SK-N-SH (cell line): ENCODE measurements around the gene EPHA6. TPM values are rescaled to one million over a fixed set of nuclear protein-coding genes. Genes with fewer than 3 reads are reported as not detected.

ENCODE experiments used
- CTCF ChIA-PET: fragments of 300-600, 350-600 bp; formaldehyde crosslinking; extraction: SDS; loops from one replicate; lab custom pipeline; 2021; lab: Yijun Ruan, JAX
- POLR2A ChIA-PET: fragments of 350-600 bp; sonication (Branson Sonifier 250); formaldehyde crosslinking; extraction: SDS; loops from one replicate; lab custom pipeline; 2020; ENCODE audit warnings: antibody characterized with exemption, inconsistent platforms; lab: Yijun Ruan, JAX
- DNase-seq: peaks from one replicate; pipeline ENCODE4 v3.0.0; 2012
- H2AFZ ChIP-seq: fragments of 200-600 bp; sonication (generic); 2 replicates; pipeline ENCODE4 v1.8.1; 2016; ENCODE audit warnings: antibody characterized with exemption, mild to moderate bottlenecking, low read depth
- H3F3A ChIP-seq: fragments of 200-600 bp; sonication (generic); replicated peaks from 2 replicates; pipeline ENCODE3; 2016; ENCODE audit warnings: antibody characterized with exemption, mild to moderate bottlenecking; ENCODE audit not compliant: insufficient read depth
- H3K27ac ChIP-seq, 2 experiments: fragments of 200-500 bp in 1 of 2; fragments of 200-600 bp in 1 of 2; sonication (Bioruptor generic) in 1 of 2; sonication (generic), shearing (Covaris generic) in 1 of 2; 2 replicates each; pipeline versions ENCODE4 v1.5.1 to v1.6.1; 2014 to 2016; ENCODE audit warnings: low read depth in 2 of 2, inconsistent platforms in 1 of 2, low read length in 1 of 2, mild to moderate bottlenecking in 1 of 2, mixed read lengths in 1 of 2
- H3K27me3 ChIP-seq: fragments of 200-600 bp; sonication (generic), shearing (Covaris generic); 2 replicates; pipeline ENCODE4 v1.6.1; 2016; ENCODE audit warnings: mixed run types; ENCODE audit not compliant: insufficient read depth
- H3K36me3 ChIP-seq, 2 experiments: fragments of 200-500 bp in 1 of 2; fragments of 200-600 bp in 1 of 2; sonication (Bioruptor generic) in 1 of 2; sonication (generic) in 1 of 2; replicated peaks in 1 of 2; 2 replicates each; pipeline versions ENCODE3 to v1.5.1; 2014 to 2016; ENCODE audit warnings: low read length in 1 of 2, mild to moderate bottlenecking in 1 of 2; ENCODE audit not compliant: insufficient read depth in 2 of 2, control insufficient read depth in 1 of 2
- H3K4me1 ChIP-seq, 2 experiments: fragments of 200-500 bp in 1 of 2; fragments of 200-600 bp in 1 of 2; sonication (Bioruptor generic) in 1 of 2; sonication (generic), shearing (Covaris generic) in 1 of 2; 2 replicates each; pipeline versions ENCODE4 v1.5.1 to v1.6.1; 2014 to 2016; ENCODE audit warnings: low read depth in 1 of 2, low read length in 1 of 2, mixed run types in 1 of 2; ENCODE audit not compliant: insufficient read depth in 2 of 2, control insufficient read depth in 1 of 2
- H3K4me2 ChIP-seq: fragments of 200-600 bp; sonication (generic), shearing (Covaris generic); 2 replicates; pipeline ENCODE4 v1.6.1; 2017; ENCODE audit warnings: mixed run types
- H3K4me3 ChIP-seq, 2 experiments: fragments of 200-500 bp in 1 of 2; fragments of 200-600 bp in 1 of 2; sonication (Bioruptor generic) in 1 of 2; sonication (generic), shearing (Covaris generic) in 1 of 2; 2 replicates each; pipeline versions ENCODE4 v1.5.1 to v1.8.1; 2014 to 2016; ENCODE audit warnings: low read depth in 2 of 2, inconsistent platforms in 1 of 2, low read length in 1 of 2, mild to moderate bottlenecking in 1 of 2, mixed read lengths in 1 of 2, moderate library complexity in 1 of 2
- H3K79me2 ChIP-seq: fragments of 200-600 bp; sonication (generic); 2 replicates; pipeline ENCODE4 v1.8.1; 2017; ENCODE audit warnings: mild to moderate bottlenecking; ENCODE audit not compliant: insufficient read depth
- H3K9ac ChIP-seq: fragments of 200-600 bp; sonication (generic); 2 replicates; pipeline ENCODE4 v1.6.1; 2017; ENCODE audit warnings: mixed run types
- H3K9me2 ChIP-seq: fragments of 200-600 bp; sonication (generic); 2 replicates; pipeline ENCODE4 v1.6.1; 2017; ENCODE audit warnings: mixed run types
- H3K9me3 ChIP-seq: fragments of 200-600 bp; sonication (generic); 2 replicates; pipeline ENCODE4 v1.6.1; 2017; ENCODE audit warnings: mixed run types, mild to moderate bottlenecking, moderate library complexity
- H4K20me1 ChIP-seq: fragments of 200-600 bp; sonication (generic); 2 replicates; pipeline ENCODE4 v1.6.1; 2017; ENCODE audit warnings: mild to moderate bottlenecking, mixed run types; ENCODE audit not compliant: insufficient read depth
- FOXJ3 ChIP-seq: sonication (generic); formaldehyde crosslinking; IDR thresholded peaks from 2 replicates; pipeline ENCODE4 v1.5.1; 2020; ENCODE audit warnings: mild to moderate bottlenecking, missing genetic modification reagents
- FOXM1 ChIP-seq: IDR thresholded peaks from 2 replicates; pipeline ENCODE4 v1.4.0; 2012; ENCODE audit warnings: low read depth, mild to moderate bottlenecking
- GABPA ChIP-seq: IDR thresholded peaks from 2 replicates; pipeline ENCODE4 v1.4.0; 2012; ENCODE audit warnings: low read depth, mild to moderate bottlenecking
- JUND ChIP-seq: IDR thresholded peaks from 2 replicates; pipeline ENCODE4 v1.4.0; 2012
- MAX ChIP-seq: IDR thresholded peaks from 2 replicates; pipeline ENCODE4 v1.4.0; 2012; ENCODE audit warnings: low read depth
- MEF2A ChIP-seq: IDR thresholded peaks from 2 replicates; pipeline ENCODE4 v1.4.0; 2012; ENCODE audit warnings: low read depth, borderline replicate concordance
- NRF1 ChIP-seq: IDR thresholded peaks from 2 replicates; pipeline ENCODE4 v1.6.1; 2012; ENCODE audit warnings: low read depth, mild to moderate bottlenecking, low read length
- RAD21 ChIP-seq: IDR thresholded peaks from 2 replicates; pipeline ENCODE4 v1.6.1; 2012; ENCODE audit warnings: mild to moderate bottlenecking, low read length
- RCOR1 ChIP-seq: fragments of 150-350 bp; IDR thresholded peaks from 2 replicates; pipeline ENCODE4 v1.6.1; 2017; ENCODE audit warnings: antibody characterized with exemption, low read length
- RXRA ChIP-seq: IDR thresholded peaks from 2 replicates; pipeline ENCODE4 v1.4.0; 2012; ENCODE audit warnings: low read depth, mild to moderate bottlenecking, borderline replicate concordance
- SIN3A ChIP-seq: IDR thresholded peaks from 2 replicates; pipeline ENCODE4 v1.6.1; 2012; ENCODE audit warnings: low read depth, mild to moderate bottlenecking, low read length, moderate library complexity, borderline replicate concordance
- TAF1 ChIP-seq: IDR thresholded peaks from 2 replicates; pipeline ENCODE4 v1.6.1; 2012; ENCODE audit warnings: low read depth, mild to moderate bottlenecking, low read length, moderate library complexity, borderline replicate concordance
- TEAD4 ChIP-seq: IDR thresholded peaks from 2 replicates; pipeline ENCODE4 v1.4.0; 2012; ENCODE audit warnings: mild to moderate bottlenecking, borderline replicate concordance; ENCODE audit not compliant: insufficient read depth
- YY1 ChIP-seq: IDR thresholded peaks from 2 replicates; pipeline ENCODE4 v1.4.0; 2012; ENCODE audit warnings: low read depth, mild to moderate bottlenecking
- WGBS: methylation state at CpG from one replicate; pipeline ENCODE4 v1.1.6; 2017; ENCODE audit warnings: low lambda C conversion rate; 5-methylcytosine and 5-hydroxymethylcytosine counted together
- polyA plus RNA-seq, 3 experiments: library from polyadenylated mRNA; depleted of rRNA; stranded (reverse); fragments of >200 nt; gene quantifications; 2 replicates each; pipeline ENCODE4 v1.2.3, GENCODE V29; 2012
- TF ChIP-seq, protein P1 (sequence below): fragments of 200-600 bp; sonication (generic); IDR thresholded peaks from 2 replicates; pipeline ENCODE4 v1.6.1; 2017; ENCODE audit warnings: antibody characterized with exemption, mild to moderate bottlenecking, moderate library complexity
- TF ChIP-seq, protein P2 (sequence below): IDR thresholded peaks from 2 replicates; pipeline ENCODE4 v1.4.0; 2012; ENCODE audit warnings: low read depth, borderline replicate concordance

EPHA6 gene
- polyA plus RNA-seq, 1 of the 3 experiments (the other 2 are of a cell fraction) = not detected

- no peaks in the 10 kb centered on the region for H3K36me3 ChIP-seq
These were observed 761.3 kb downstream of the EPHA6 start for GRCh38 chr3:97575742-97576141.

DNA sequence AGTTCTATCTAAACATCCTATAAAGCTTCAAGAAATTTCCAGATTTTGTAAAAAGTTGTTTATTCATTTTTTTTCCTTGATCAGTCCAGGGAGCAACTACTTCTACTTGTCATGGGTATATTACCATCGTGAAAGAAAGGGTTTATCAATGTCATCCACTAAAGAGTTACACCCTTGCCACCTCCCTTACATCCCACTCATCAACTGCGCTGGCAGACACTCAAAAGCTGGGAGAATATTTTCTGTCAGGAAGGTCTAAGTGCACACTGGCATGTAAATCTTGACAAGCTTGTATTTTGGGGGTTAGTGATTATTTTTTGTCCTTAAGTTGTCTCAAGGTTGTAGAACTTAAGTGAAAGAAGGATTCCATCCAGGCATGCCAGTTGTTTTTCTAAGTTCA lies 761.8 kb downstream of the EPHA6 start:
- H3K9me3 ChIP-seq = no peaks in the 10 kb centered on the region
- no peak overlapping the region for H3K27ac ChIP-seq
- ChIA-PET POLR2A (no interaction called here), CTCF (no interaction called here)
- H3K79me2 ChIP-seq = no peaks in the 10 kb centered on the region
- H4K20me1 ChIP-seq = no peaks in the 10 kb centered on the region
- H3K36me3 ChIP-seq = no peaks in the 10 kb centered on the region
- TF ChIP-seq RCOR1 = no peak
- no peak for TF ChIP-seq RAD21
- TF ChIP-seq, protein P1, sequence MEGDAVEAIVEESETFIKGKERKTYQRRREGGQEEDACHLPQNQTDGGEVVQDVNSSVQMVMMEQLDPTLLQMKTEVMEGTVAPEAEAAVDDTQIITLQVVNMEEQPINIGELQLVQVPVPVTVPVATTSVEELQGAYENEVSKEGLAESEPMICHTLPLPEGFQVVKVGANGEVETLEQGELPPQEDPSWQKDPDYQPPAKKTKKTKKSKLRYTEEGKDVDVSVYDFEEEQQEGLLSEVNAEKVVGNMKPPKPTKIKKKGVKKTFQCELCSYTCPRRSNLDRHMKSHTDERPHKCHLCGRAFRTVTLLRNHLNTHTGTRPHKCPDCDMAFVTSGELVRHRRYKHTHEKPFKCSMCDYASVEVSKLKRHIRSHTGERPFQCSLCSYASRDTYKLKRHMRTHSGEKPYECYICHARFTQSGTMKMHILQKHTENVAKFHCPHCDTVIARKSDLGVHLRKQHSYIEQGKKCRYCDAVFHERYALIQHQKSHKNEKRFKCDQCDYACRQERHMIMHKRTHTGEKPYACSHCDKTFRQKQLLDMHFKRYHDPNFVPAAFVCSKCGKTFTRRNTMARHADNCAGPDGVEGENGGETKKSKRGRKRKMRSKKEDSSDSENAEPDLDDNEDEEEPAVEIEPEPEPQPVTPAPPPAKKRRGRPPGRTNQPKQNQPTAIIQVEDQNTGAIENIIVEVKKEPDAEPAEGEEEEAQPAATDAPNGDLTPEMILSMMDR = no peak
- TF ChIP-seq SIN3A = no peak
- H2AFZ ChIP-seq = no peak overlapping the region
- no peak for DNase-seq
- no peak overlapping the region for H3K9ac ChIP-seq
- no peak overlapping the region for H3K4me3 ChIP-seq
- no peaks in the 10 kb centered on the region for H3K9me2 ChIP-seq
- no peak overlapping the region for H3K4me2 ChIP-seq
- no peaks in the 10 kb centered on the region for H3K27me3 ChIP-seq
- no peaks in the 10 kb centered on the region for H3F3A ChIP-seq
- WGBS = 0% methylated on average over 2 of the region's 2 CpGs
- H3K4me1 ChIP-seq = no peaks in the 10 kb centered on the region; a peak in 1 of 4 replicates

More at GRCh38 chr3:97575742-97576141, 761.3 kb downstream of the EPHA6 start:
- no peaks in the 10 kb centered on the region for H3K9me3 ChIP-seq
- H3K27ac ChIP-seq = no peak overlapping the region
- no peak overlapping the region for H3K9ac ChIP-seq
- H3K4me1 ChIP-seq = no peaks in the 10 kb centered on the region; a peak in 1 of 4 replicates
- H2AFZ ChIP-seq = no peak overlapping the region
- no peaks in the 10 kb centered on the region for H3K9me2 ChIP-seq
- no peak for DNase-seq
- no peak overlapping the region for H3K4me3 ChIP-seq
- no peaks in the 10 kb centered on the region for H3K79me2 ChIP-seq
- H4K20me1 ChIP-seq = no peaks in the 10 kb centered on the region
- WGBS = 20% methylated on average over 3 of the region's 3 CpGs
- ChIA-PET CTCF (no interaction called here), POLR2A (no interaction called here)
- H3F3A ChIP-seq = no peaks in the 10 kb centered on the region
- no peak for TF ChIP-seq MAX
- no peak for TF ChIP-seq NRF1
- TF ChIP-seq, protein P2, sequence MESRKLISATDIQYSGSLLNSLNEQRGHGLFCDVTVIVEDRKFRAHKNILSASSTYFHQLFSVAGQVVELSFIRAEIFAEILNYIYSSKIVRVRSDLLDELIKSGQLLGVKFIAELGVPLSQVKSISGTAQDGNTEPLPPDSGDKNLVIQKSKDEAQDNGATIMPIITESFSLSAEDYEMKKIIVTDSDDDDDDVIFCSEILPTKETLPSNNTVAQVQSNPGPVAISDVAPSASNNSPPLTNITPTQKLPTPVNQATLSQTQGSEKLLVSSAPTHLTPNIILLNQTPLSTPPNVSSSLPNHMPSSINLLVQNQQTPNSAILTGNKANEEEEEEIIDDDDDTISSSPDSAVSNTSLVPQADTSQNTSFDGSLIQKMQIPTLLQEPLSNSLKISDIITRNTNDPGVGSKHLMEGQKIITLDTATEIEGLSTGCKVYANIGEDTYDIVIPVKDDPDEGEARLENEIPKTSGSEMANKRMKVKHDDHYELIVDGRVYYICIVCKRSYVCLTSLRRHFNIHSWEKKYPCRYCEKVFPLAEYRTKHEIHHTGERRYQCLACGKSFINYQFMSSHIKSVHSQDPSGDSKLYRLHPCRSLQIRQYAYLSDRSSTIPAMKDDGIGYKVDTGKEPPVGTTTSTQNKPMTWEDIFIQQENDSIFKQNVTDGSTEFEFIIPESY = no peak
- TF ChIP-seq MEF2A = no peak
- TF ChIP-seq YY1 = no peak
- no peak for TF ChIP-seq TAF1
- TF ChIP-seq JUND = no peak
- no peak for TF ChIP-seq RAD21
- TF ChIP-seq FOXM1 = no peak
- TF ChIP-seq FOXJ3 (CRISPR knock-in tag) = no peak
- TF ChIP-seq RCOR1 = no peak
- TF ChIP-seq GABPA = no peak
- TF ChIP-seq TEAD4 = no peak
- no peak for TF ChIP-seq RXRA
- no peak overlapping the region for H3K4me2 ChIP-seq
- no peaks in the 10 kb centered on the region for H3K27me3 ChIP-seq
